HG03565 (cell line): Measurements from ENCODE around the gene GPATCH2L.

Source experiments
- ATAC-seq: cut with Tn5 transposase; IDR thresholded peaks from one replicate; pipeline ENCODE4 v1.9.1; 2021; ENCODE audit warnings: mild to moderate bottlenecking, moderate library complexity; ENCODE audit not compliant: unreplicated experiment

The GPATCH2L gene

DNA sequence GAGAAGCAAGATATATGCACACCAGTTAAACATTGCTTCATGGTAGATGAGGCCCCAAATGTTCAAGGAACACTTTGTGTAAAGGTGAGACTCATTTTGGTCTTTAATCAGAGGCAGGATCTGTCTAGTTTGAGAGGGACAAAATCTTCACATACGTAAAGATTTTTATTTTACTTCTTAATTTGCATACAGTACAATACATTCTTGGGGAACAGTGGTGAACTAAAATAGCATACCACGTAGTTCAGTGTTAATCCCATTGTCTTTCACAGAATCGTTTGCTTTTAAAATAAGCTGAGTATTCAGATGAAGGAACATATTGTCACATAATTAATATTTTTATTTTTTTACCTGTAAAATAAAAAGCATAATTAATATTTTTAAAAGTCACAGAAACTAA, 43.3 kb downstream of the GPATCH2L start:
- ATAC-seq: no peak

DNA sequence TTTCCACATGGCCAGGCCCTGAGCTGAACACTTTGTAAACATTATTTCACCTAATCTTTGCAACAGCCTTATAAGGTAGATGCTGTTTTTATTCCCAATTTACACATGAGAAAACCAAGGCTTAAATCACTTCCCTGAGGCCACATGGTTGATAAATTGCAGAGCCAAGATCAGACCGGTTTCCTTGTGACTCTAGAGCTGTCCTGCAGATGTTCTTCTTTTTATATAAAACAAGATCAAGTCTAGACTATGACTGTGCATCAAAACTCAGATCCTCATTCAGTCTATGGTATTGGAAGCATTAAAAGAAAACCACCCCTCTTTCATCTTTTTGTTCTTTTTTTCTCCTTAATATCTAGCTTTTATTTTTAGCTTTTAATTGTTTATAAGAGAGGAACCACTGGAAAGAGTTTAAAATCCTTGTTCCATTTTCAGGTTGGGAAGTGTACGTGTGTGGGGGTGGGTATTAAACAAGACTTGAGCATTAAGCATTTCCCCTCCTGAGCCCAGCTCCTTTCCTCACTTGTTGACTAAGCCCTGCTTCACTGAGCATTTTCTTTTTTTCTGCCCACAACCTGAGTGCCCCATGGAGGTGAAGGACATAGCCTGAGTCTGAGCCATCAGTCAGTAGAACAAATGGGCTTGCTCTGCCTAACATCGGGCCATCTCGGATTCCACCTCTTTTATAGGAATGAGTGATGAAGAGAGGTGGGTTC, 45.4 kb downstream of the GPATCH2L start:
- no peak for ATAC-seq

DNA sequence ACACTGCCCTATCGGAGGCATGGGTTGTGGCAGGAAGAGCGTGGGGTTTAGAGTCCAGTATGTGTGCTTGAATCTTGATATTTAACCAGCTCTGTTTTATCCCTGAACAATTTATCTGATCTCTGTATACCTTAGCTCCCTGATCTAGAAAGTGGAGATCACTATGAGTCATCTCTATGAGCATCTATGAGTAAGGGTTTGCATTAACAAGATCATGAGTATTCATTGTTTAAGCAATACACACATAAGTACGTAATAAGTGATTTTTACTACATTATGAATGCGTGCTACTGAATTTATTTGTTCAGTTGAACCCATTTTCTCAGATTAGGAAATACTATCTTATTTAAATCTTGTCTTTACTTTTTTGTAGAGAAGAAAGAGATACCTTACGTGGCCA, 49.4 kb downstream of the GPATCH2L start:
- ATAC-seq: no peak

DNA sequence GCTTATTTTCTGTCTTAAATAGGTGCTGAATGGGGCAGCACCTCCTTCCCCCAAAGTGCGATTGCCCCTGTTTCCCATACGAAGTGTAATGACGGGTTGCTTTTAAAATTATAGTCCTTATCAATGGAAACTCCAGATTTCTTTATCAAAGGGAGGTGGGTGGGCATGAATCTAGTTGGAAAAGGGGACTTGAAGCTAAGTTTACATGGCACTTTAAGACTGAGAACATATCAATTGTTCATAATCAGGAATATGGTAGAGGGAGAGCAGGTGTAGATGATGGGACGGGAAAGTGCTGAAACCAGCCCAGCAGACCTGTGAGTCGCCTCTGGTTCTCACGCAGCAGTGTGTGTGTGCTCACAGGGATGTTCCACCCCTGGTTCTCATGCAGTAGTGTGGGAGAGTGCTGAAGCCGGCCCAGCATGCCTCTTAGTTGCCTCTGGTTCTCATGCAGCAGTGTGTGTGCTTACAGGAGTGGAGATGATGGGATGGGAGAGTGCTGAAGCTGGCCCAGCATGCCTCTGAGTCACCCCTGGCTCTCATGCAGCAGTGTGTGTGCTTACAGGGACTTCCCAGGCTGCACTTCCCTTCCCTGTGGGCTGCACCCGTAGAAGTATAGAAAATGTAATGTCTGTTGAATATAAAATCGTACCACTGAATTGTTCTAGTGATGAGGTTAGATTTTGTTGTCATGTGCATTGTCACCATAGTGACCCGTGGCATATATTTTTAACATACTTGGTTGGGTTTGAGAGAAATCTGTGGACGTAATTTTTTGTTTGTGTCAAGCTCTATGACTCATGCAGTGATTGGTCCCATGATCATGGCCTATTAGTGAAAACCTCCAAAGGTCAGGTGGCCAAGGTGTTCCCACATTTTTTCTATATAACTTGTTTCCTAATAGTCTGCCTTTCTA, 51.6 kb downstream of the GPATCH2L start:
- peak; percentile 56 for ATAC-seq

DNA sequence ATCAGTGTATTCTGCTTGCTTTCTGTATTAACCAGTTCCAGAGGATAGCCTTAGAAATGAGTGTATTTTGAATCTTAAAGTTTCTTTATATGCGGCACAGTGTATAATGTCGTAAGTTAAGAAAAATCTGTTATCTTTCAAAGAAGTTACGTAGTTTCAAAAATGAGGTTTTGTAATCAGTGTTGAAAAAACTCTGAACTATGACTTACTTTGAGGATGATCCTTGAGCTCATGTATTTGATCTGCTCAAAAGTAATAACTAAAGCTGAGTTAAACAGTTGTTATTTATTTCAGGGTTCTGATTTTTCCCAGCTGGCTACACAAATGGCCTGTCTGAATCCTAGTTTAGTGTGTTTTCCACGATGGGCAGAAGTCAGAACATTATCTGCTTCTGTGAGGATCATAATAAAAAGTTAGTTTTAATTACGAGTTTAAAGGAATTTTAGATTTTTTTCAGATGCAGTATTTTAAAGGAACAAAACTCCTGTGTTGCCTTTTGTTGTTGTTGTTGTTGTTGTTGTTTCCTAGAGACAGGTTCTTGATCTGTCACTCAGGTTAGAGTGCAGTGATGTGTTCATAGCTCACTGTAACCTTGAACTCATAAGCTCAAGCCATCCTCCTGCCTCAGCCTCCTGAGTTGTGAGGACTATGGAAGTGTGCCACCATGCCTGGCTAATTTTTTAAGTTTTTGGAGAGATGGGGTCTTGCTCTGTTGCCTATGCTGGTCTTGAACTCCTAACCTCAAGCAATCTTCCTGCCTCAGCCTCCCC, 52.9 kb downstream of the GPATCH2L start:
- ATAC-seq: no peak

DNA sequence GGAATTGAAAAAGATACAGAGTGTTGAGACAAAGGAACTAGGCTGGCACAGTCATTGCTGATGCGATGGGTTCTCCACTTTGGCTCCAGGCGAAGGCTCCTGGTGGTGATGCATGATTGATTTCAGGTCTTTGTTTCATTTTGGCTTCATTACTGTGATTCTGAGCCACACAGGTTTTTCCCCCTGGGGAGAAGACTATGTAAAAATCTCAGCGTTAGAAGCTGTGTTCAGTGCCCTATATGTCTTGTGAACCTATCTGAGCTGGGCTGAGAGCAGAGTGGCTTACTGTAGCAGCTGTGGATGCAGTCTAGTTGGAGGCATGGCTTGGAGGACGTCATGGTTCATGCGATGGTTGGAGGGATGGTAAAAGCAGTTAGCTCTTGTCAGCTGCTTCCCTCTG, 54.0 kb downstream of the GPATCH2L start:
- no peak for ATAC-seq

DNA sequence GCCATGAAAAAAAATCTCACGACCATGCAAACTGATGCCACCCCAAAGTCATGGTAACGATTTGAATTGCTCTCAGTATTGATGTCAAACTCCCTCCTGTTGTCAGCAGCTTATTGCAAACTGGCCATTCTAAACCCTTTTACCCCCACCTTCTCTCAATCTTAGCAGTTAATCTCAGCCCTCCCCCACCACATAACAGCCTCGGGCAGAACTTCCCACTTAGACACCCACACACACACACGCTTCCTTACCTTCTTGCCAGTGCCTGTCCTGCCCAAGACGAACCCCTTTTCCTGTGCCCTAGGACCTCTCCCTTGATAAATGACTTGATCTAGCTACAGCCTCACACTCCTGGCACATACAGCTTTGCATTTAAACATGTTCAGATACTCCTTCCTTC, 56.6 kb downstream of the GPATCH2L start:
- no peak for ATAC-seq

DNA sequence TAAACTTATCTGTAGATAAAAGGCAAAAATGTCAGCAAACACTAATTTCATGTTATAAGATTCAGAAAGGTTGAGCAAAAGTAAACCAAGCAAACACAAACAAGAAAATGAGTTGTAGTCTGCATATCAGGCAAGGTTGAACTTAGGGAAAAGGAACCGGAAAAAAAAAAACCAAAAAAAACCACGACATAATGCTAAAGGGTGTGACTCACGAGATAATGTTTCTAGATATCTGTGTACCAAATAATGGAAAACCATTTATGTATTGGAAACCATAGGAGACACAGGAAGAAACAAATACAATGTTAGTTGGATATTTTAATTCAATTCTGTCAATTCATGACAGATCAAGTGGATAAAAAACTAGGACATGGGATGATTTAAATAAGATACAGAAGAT, 60.5 kb downstream of the GPATCH2L start:
- ATAC-seq: no peak

DNA sequence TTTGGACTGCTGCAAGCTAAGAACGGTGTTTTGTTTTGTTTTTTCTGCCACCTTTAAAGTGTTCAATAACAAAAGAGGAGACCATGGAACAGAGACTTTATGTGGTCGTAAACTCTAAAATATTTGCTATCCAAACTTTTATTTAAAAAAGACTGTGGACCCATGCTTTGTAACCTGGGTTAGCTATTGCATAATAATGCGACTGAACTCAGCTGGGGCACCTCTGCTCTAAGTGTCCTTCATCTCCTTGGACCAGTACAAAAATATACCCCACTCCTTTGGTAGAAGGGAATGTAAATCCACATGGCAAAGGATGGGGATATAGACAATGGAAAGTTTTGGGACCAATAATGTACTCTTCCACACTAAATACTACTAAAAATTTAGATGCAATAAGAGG, 65.5 kb downstream of the GPATCH2L start:
- no peak for ATAC-seq

DNA sequence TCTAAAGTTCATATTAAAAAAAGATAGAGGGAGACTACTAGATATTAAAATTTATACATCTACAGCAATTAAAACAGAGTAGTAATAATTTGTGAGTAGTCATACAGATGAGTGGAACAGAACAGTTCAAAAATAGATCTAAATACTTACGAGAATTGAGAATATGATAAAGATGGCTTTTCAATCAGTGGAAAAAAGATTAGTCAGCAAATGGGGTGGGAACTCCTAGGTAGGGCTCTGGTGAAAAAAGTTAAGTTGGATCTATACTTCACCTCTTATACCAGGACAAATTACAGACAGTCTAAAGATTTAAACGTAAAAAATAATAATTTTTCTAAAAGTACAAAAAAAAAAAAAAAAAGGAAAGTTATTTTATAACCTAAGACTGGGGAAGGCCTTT, 66.9 kb downstream of the GPATCH2L start:
- ATAC-seq: no peak

DNA sequence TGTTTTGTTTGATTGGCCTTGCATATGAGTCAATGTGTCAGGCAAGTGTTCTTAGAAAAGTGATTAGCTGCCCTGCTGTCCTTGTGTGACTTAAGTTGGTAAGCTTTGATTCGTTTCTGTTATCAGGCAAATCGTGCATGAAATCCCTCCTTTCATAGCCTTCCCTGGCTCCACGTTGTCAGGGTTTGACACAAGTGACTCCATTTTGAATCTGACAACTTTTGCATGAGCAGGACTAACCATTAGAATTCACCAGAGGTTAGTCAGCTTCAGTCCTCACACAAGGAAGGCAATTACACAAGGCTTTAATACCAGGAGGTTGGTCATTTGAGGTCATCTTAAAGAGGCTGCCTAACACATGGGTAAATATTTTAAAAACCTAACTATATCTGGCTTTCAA, 68.2 kb downstream of the GPATCH2L start:
- ATAC-seq: no peak

DNA sequence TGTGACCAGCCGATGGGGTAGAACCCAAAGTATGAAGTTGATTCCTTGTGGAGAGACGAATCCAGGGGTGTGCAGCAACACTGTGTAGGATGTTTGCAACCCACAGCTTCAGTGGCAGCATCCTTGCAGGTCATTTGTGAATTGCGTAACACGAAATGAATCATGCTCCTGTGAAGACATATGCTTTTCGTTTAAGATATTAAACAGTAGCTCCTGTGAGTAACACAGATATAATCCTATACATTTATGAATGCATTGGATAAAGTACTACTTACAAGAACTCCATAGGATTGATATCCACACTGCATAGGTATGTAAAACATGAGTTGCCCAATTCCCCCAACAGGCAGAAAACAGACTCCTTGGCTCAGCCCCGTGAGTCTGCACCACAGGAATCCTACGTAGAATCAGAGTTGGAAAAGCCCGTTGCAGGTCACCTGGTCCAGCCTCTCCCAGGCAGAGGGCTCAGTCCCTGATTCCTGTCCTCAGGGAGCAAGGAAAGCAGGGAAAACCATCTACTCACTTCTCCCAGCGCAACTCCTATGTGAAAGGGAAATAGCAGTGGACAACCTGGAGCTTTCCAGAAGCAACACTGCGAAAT, 75.8 kb downstream of the GPATCH2L start:
- ATAC-seq: no peak

DNA sequence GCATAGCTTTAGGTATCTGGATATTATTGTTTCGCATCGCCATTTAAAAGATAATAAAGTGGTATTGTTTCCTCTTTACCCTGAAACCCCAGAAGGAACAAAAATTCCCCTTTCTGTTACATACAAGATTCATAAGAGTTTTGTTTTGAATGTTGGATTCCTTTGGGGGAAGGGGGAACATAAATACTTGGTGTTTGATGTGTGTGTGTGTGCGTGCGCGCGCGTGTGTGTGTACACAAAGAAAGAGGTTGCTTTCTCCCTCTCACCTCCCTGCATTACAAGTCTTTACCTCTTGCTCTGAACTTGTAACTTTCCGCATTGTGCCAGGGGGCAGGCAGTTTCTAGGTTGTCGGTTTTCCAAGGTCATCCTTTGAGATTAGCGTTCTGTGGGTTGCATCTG, 76.4 kb downstream of the GPATCH2L start:
- no peak for ATAC-seq

DNA sequence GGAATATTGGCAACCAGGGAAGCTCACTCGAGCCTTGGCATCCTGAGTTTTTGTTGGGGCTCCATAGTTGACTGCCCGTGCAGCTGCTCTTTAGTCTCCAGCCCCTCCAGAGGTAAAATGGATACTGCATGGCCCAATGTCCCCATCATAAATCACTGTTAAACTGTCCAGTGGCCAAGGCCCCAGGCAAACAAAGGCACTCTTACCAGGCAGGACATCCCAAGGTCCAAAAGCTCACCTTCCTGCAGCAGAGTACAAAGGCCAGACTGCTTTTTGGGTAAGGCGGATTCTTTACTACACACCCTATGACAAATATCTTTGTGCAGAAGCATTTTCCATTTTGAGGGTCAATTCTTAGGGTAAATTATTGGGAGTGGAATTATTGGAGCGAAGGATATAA, 81.1 kb downstream of the GPATCH2L start:
- no peak for ATAC-seq

DNA sequence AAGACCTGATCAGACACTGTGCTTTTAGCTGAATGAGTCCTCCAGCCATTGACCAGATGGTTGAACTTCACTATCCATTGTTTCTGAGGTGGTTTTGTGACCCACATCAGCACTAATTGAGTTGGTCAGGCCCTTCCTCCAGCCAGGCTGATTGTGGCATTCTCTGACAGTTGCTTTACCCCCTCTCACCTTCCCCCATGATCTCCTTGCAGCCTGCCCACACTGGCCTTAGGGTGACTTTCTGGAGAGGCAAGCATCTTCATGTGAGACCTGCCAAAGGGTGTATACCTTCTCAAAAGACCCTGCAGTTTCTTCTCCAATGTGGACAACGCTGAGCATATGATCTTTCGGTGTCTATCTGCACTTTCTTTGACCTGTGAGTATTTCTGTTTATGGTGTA, 83.9 kb downstream of the GPATCH2L start:
- ATAC-seq: no peak

DNA sequence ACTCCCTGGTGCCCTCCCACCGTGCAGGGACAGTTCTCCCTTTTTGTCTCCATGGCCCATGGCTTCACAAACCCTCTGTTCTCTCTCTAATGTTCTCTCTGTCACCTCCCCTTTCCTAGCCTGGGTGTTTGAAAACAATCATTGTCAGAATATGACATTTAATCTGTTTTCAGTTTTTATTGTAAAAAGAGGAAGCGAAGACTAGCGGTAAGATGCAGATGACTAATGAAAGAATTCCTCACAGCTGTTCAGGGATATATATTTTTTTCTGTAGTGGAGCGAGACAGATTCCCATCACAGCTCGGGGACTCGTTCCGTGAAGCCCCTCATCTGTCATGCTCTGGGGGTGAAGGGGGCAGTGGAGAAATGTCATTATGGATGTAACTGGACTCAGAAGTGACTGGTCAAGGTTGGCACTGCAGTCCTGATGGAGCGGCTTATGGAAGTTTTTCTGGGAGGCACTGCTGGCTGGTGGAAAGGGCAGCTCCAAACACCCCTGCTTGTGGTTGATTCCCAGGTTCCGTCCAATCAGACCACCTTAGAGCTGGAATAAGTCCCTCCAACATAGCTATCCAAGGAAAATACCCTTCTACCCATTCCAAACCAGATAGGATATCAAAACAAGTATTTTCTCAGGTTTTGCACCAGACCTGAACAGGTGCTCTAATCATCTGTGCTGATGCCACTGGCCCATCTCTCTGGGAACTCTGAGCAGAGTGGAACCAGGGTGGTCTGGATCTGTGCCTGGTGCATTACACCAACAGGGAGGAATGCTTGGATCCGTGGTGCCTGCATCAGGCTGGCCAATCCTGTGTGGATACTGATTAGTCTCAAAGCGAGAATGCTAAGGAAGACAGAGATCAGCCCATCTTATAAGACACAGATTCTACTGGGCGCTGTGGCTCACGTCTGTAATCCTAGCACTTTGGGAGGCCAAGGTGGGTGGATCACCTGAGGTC, 84.7 kb downstream of the GPATCH2L start:
- ATAC-seq: peak; percentile 61

DNA sequence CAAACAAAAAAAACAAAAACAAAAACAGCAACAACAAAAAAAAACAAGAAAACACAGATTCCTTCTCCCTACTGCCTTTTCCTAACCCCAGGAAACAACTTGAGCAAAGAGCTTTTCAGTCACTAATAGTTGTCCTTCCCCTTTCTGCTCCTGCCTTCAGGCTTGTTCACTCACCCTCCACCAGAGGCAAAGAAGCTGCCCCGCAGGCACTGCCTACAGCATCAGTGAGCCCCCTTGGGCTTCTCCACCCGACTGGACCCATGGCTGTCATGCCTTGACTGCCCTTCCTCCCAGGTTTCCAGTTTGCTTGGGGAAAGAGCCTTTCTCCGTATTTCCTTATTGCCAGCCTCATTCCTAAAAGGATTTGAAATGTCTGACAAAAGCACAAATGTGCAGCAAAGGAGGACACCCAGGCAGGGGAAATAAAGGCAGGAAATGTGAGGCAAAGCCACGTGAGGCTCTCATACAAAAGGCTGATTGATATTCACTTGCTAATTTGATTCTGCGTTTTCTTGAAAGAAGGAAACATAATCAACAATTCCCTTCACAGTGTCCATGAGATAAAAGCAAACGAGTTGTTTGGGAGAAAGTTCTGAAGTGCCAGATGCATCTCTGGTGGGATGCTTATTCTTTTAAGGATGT, 85.7 kb downstream of the GPATCH2L start:
- ATAC-seq: no peak

DNA sequence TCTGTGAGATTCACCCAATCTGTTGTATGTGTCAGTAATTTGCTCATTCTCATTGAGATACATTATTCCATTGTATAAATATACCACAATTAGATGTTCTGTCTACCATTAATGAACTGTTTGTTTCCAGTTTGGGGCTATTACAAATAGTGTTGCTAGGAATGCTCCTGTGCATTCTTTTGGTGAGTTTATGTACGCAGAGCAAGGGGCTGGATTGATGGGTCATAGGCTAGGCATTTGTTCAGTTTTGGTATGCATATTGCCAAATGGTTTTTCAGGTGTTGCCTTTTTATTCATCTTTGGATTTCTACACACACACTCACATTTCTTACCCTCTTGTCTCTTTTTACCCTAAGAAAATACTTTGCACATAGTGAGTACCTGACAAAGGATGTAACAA, 93.4 kb downstream of the GPATCH2L start:
- no peak for ATAC-seq

DNA sequence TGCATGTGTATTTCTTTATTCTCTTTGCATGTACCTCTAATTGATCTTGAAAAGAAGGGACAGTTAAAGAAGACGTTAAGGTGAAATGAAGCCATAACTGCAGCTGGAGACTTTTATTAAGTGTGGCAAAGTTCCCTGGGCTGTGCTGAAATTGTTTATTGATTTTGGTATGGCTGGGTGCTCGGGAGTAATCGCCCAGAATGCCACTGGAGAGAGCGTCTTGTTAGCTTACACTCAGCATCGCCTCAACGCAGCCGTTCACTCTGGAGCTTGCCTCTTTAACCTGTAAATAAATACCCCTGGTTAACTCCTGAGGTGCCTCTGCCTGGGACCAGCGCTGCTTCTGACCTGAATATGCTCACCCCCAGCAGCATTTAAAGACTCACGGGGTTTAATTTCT, 98.6 kb downstream of the GPATCH2L start:
- ATAC-seq: no peak

DNA sequence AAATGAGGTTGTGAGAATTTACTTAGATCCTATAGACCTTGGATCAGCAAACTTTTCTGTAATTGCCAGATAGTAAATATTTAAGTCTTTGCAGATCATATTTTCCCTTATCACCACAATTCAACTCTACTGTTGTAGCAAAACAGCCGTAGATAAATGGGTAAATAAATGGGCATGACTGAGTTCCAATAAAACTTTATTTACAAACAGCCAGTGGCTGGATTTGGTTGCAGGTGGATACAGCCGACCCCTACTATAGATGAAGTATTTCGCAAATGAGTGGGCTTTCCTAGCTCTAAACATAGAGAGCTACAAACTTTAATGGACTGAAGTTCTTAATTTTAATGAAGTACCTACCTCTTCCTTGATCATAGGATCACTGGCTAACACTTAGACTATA, 100.7 kb downstream of the GPATCH2L start:
- ATAC-seq: no peak
